Stimulated activated naive CD4-positive, alpha-beta T cell (primary cell): ENCODE data around the gene ENOX2.

ENCODE experiments used
- DNase-seq, 6 experiments: peaks; one replicate each; lab custom pipeline; 2025; lab: John Stamatoyannopoulos, UW

ENOX2 gene

DNA sequence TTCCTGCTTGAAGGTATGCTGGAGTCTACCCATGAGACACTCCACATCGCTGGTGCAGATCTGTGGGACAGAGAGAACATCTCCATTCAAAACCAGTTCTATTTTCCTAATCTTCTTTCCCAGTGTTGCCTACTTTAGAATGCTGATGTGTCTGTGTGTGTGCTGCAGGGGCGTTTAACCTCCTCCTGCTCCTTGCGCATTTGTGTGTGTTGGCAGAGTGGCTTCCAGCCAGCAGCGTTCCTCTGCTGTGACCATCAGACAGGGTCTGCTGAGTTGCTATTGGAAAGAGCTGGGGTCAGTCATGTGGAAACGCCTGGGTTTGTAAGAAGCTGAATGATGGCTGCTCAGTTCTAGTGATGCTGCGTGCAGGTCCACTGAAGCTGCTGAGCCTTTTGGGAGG is 277.6 kb downstream of the ENOX2 start:
- no peak for DNase-seq

DNA sequence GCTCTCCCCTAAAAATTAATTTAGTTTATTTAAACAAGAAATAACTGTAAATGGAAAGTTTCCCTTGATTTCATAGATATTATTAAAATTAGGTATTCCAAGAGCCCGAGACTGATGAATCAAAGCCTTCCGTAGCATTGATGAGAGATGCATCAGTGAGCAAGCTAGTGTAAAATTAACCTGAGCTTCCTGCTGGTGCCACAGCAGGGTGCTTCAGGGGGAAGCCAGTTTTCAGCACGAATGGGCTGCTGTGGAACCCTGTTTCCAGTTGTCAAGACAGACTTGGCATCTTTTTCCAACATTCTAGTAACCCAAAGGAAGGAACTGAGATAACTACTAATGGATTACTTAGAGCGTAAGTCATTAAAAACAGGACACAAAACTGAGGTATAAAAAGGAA is 279.5 kb downstream of the ENOX2 start:
- no peak for DNase-seq

DNA sequence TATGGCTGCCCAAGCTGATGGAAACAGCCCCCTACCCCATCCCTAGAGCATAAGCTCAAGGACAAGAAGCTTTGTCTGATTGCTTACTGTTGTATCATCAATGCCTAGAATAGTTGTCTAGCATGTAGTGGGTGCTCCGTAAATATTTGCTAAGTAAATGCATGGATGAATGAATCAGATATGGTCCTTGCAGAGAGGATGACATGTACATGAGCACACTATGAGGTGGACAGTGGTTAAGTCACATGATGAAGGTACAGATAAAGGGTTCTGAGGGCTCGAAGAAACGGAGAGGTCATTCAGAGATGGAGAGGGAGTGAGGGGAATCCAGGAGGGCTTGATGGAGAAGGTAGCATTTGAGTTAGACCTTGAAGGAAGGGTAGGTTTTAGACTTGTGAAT is 287.1 kb downstream of the ENOX2 start:
- DNase-seq, result no peak

DNA sequence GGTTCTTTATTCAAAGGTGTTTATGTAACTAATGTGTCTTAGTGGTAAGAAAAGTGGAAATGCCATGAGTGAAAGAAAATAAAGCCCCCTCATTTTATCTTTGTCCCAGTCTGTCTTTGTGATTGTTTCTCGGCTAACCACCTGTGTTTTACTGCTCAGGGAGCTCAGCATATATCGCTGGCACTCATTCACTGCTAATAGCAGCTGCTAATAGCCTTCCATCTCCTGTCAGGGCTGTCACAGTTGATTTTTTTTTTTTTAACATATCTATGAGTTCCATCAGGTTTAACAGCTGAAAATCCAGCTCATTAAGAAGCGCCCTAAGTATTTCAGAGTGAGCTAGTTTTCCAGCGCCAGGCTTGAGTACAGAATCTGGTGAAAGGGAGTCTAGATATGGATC is 295.6 kb downstream of the ENOX2 start:
- no peak for DNase-seq

DNA sequence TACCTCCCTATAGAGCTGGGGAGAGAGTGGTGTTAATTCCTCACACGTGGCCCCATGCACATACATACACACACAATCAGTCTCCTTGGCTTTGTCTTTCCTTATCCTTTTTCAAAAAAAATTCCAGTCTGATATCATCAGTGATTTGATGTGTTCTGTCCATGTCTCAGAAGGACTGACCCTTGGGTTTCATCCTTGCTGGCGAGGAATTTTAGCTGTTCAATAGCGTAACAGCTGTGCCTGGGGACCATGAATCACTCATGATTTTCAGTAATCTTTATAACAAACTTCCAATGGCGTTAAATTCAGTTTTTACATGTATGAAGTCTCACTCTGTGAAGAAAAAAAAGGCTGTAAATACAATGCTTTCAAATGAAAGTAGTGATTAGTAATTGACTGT is 296.6 kb downstream of the ENOX2 start:
- DNase-seq, result no peak

DNA sequence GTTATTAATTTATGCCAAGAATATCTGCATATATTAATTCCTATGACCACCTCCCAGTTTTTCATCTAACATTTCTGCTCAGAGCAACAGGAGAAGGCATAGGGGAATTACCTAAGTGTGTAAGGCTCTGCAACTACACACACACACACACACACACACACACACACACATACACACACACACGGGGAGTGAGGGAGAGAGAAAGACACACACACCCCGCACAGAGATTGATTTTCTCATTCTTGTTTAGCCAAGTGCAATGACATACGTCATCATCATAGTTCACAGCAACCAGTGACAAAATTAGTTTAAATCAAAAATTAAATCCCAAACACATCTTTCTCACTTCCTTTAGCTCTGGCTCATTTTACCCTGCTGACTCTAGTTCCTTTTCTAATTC is 298.1 kb downstream of the ENOX2 start:
- DNase-seq, result no peak

DNA sequence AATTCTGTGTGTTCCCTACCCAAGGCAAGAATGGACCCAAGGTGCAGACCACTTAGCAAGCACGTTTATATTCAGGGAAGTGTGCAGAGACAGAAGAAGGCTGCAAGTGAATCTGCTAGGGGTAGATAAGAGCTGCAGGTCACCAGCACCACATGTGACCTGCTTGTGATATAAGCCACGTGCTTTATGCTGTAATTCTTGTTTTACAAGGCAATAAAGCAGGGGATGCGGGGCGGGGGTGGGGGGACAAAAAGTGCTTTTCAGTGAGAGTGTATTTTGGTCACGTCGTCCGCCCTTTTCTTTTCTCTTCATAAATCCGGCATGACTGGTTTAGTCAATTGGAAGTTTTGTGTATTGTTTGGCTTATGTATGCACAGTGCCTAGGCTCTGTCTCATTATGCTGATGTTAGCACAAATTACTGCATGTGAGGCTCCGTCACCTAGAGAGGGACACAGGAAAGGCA is 308.5 kb downstream of the ENOX2 start:
- no peak for DNase-seq

DNA sequence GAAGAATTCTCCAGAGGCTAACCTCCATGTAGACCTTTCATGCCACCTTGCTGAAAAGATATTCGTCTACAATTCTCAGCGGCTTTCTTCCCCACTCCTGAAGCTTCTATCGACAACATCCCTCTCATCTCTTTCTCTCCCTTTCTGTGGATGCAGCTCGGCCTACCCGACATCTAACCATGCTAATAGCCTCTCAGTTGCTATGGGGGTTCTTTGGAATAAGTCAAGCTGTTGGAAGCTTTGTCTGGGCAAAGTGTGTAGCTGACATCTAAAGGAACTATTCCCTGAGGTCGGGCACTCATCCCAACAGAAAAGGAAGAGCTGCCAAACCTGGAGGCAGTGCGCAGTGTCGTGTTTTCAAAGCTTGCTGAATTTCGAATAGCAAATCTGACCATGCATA is 309.1 kb downstream of the ENOX2 start:
- no peak for DNase-seq

DNA sequence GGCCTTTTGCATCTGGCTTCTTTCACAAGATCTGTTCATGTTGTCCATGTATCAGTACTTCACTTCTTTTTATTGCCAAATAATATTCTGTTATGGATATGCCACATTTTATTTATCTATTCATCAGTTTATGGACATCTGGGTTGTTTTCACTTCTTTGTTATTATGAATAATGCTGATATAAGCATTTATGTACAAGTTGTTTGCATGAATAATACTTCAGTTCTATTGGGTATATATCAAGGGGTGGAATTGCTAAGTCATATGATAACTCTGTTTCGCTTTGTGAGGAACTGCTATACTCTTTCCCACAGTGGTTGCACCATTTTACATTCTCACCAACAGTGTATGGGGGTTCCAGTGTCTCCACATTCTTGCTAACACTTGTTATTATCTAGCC is 310.8 kb downstream of the ENOX2 start:
- no peak for DNase-seq

DNA sequence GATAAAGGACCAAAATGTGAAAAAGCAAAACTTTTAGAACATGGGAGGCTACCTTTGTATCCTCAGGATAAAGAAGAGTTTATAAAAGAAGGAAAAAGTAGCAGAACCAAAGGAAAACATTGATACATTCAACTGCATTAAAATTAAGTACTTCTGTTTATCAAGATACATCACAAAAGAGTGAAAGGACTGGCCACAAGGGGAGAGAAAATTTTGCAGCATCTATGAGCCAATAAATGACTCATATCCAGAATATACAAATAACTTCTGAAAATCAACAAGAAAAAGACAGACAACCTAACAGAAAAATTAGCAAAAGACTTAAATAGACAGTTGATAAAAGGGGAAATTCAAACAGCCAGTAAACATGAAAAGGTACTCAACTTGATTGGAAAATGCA is 324.1 kb downstream of the ENOX2 start:
- no peak for DNase-seq

DNA sequence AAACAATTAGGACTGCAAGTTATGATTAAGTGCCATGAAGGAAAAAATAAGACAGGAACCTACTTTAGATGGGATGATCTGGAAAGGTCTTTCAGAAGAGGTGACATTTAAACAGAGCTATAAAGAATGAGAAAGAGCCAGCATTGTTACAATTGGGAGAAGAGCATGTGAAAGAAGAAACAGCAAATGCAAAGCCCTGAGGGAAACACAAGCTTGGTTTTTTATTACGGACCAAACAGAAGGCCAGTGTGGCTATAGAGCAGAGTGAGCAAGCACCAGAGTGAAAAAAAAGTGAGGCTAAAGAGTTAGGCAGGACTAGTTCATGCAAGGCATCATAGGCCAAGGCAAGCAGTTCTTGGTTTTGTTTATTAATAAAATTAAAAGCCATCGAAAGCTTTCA is 325.6 kb downstream of the ENOX2 start:
- DNase-seq, result no peak

DNA sequence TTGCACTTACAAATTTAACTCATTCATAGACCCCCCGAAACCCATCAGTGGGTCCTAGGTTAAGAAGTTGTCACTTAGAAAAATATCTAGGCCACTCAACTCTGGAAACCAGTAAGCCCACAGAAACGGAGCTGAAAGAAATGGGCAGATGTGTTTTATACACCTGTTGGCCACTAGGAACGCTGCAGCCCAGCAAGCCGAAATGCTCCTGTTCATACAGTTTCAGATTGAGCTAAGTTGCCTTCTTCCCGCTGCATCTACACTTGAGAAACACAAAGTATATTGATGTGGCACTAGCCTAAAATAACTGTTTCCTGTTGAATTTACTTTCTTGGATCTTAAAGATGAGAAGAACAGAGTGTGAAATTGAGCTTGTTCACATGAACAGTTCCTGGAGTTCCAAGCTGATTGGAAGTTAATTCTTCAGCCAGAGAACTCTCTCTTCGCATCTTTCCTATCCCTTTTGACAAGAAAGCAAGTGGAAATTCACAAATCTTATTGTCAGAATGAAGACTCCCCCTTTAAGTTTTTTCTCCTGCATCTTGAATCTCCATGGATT is 327.1 kb downstream of the ENOX2 start:
- peak in 1 of 6 experiments; percentile 4 for DNase-seq
